GM19240 (cell line): Measurements from ENCODE around the gene GLYATL3.
A peak's percentile ranks its signal among the peaks of the same experiment; 100 is the strongest.

Experiments
- DNase-seq: peaks from one replicate; pipeline ENCODE4 v3.0.0; 2011; ENCODE audit warnings: low spot score; ENCODE audit not compliant: insufficient read length

GLYATL3 gene

GRCh38 chr6:49548613-49549304 is 49.0 kb downstream of the GLYATL3 start:
- DNase-seq, result no peak

GRCh38 chr6:49549691-49550491 is 50.2 kb downstream of the GLYATL3 start:
- no peak for DNase-seq

- peak; percentile 29 for DNase-seq
These were observed 50.9 kb downstream of the GLYATL3 start, which contains the start of gene C6orf141 for GRCh38 chr6:49550492-49551077. C6orf141 (plus strand) TSS chr6:49550668; CDS start chr6:49550793, 125 bp downstream.

- no peak for DNase-seq
These were observed 51.5 kb downstream of the GLYATL3 start for GRCh38 chr6:49551078-49551865.

- peak; percentile 3 for DNase-seq
These were observed 52.1 kb downstream of the GLYATL3 start for GRCh38 chr6:49551866-49552129.

GRCh38 chr6:49552596-49552995 is 52.9 kb downstream of the GLYATL3 start:
- no peak for DNase-seq

GRCh38 chr6:49553384-49553783 is 53.7 kb downstream of the GLYATL3 start:
- no peak for DNase-seq

GRCh38 chr6:49555951-49556350 is 56.2 kb downstream of the GLYATL3 start:
- DNase-seq, result no peak

- DNase-seq, result no peak
These were observed 56.7 kb downstream of the GLYATL3 start for GRCh38 chr6:49556429-49556837.

- no peak for DNase-seq
These were observed 57.5 kb downstream of the GLYATL3 start for GRCh38 chr6:49557177-49557576.

GRCh38 chr6:49558238-49558637 is 58.5 kb downstream of the GLYATL3 start:
- DNase-seq, result no peak

- DNase-seq, result no peak
These were observed 63.5 kb downstream of the GLYATL3 start for GRCh38 chr6:49563006-49563886.

GRCh38 chr6:49564552-49564951 is 64.8 kb downstream of the GLYATL3 start:
- no peak for DNase-seq

- no peak for DNase-seq
These were observed 65.5 kb downstream of the GLYATL3 start for GRCh38 chr6:49565261-49565660.

GRCh38 chr6:49565855-49566254 is 66.1 kb downstream of the GLYATL3 start:
- no peak for DNase-seq

GRCh38 chr6:49570474-49571079 is 70.9 kb downstream of the GLYATL3 start:
- DNase-seq, result no peak

GRCh38 chr6:49576618-49577017 is 76.9 kb downstream of the GLYATL3 start:
- no peak for DNase-seq
